Panc1 (cell line): ENCODE data around the gene TUBA3C.

Experiments used
- POLR2AphosphoS5 ChIP-seq: IDR thresholded peaks from 2 replicates; pipeline ENCODE4 v1.6.1; 2012; ENCODE audit warnings: mild to moderate bottlenecking, low read depth, low read length, moderate library complexity
- SIN3A ChIP-seq: IDR thresholded peaks from 2 replicates; pipeline ENCODE4 v1.6.1; 2012; ENCODE audit warnings: low read depth, mild to moderate bottlenecking, low read length, moderate library complexity, borderline replicate concordance; ENCODE audit not compliant: insufficient read depth
- TCF7L2 ChIP-seq: IDR thresholded peaks from 2 replicates; pipeline ENCODE4 v1.6.1; 2011; ENCODE audit warnings: mild to moderate bottlenecking, low read depth, low read length, inconsistent platforms
- TF ChIP-seq, protein P1 (sequence below): fragments of 450-650 bp; IDR thresholded peaks from 2 replicates; pipeline ENCODE4 v1.5.1; 2017; ENCODE audit warnings: mild to moderate bottlenecking
- TF ChIP-seq, protein P2 (sequence below), 2 experiments: IDR thresholded peaks; 2 replicates each; pipeline ENCODE4 v1.6.1; 2011 to 2012; ENCODE audit warnings: low read depth in 2 of 2, control low read depth in 1 of 2, low read length in 1 of 2, mild to moderate bottlenecking in 1 of 2, moderate library complexity in 1 of 2; ENCODE audit not compliant: insufficient read depth in 1 of 2

DNA sequence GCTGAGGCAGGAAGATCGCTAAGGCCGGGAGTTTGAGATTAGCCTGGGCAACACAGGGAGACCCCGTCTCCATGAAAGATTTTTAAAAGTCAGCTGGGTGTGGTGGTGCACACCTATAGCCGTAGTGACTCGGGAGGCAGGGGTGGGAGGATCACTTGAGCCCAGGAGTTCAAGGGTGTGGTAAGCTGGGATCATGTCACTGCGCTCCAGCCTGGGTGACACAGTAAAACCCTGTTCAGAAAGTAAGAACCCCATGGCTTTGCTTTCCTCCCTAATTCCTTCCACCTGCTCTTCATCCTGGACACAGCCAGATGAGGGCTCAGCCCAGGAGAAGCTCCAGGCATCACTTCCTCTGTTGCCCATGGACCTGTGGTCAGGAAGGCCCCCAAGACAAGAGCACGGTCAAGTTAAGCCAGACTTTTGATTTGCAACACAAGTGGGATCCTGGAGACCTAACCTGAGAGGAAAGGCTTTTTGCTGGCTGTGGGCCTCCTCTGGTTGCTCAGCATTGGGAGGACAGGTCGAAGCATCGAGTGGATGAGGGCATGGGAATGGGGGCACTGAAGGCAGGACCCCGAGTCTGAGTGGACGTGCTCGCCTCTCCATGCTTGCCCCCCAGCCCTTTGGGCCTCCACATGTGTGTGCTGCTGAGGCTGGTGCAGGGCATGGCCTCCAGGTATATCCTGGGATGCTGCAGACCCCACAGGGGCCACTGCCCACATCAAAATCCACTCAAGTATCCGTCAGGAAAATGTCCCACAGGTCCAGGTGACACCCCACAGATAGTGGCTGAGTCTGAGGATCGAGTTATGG is 25.4 kb downstream of the TUBA3C start:
- TF ChIP-seq, protein P1, sequence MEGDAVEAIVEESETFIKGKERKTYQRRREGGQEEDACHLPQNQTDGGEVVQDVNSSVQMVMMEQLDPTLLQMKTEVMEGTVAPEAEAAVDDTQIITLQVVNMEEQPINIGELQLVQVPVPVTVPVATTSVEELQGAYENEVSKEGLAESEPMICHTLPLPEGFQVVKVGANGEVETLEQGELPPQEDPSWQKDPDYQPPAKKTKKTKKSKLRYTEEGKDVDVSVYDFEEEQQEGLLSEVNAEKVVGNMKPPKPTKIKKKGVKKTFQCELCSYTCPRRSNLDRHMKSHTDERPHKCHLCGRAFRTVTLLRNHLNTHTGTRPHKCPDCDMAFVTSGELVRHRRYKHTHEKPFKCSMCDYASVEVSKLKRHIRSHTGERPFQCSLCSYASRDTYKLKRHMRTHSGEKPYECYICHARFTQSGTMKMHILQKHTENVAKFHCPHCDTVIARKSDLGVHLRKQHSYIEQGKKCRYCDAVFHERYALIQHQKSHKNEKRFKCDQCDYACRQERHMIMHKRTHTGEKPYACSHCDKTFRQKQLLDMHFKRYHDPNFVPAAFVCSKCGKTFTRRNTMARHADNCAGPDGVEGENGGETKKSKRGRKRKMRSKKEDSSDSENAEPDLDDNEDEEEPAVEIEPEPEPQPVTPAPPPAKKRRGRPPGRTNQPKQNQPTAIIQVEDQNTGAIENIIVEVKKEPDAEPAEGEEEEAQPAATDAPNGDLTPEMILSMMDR = no peak
- TF ChIP-seq POLR2AphosphoS5 (no peak), SIN3A (no peak), TCF7L2 (no peak)
- TF ChIP-seq, protein P2, sequence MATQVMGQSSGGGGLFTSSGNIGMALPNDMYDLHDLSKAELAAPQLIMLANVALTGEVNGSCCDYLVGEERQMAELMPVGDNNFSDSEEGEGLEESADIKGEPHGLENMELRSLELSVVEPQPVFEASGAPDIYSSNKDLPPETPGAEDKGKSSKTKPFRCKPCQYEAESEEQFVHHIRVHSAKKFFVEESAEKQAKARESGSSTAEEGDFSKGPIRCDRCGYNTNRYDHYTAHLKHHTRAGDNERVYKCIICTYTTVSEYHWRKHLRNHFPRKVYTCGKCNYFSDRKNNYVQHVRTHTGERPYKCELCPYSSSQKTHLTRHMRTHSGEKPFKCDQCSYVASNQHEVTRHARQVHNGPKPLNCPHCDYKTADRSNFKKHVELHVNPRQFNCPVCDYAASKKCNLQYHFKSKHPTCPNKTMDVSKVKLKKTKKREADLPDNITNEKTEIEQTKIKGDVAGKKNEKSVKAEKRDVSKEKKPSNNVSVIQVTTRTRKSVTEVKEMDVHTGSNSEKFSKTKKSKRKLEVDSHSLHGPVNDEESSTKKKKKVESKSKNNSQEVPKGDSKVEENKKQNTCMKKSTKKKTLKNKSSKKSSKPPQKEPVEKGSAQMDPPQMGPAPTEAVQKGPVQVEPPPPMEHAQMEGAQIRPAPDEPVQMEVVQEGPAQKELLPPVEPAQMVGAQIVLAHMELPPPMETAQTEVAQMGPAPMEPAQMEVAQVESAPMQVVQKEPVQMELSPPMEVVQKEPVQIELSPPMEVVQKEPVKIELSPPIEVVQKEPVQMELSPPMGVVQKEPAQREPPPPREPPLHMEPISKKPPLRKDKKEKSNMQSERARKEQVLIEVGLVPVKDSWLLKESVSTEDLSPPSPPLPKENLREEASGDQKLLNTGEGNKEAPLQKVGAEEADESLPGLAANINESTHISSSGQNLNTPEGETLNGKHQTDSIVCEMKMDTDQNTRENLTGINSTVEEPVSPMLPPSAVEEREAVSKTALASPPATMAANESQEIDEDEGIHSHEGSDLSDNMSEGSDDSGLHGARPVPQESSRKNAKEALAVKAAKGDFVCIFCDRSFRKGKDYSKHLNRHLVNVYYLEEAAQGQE (IDR thresholded peaks at IDR 0.05; ENCODE audit: insufficient read depth in 1 of 2, low read depth in 2 of 2, low read length in 1 of 2) = no peak
